Natural killer cell (primary cell): ENCODE data around the gene LHX8. TPM values are rescaled to one million over a fixed set of nuclear protein-coding genes. Genes with fewer than 3 reads are reported as not detected.
"Not testable (repeated sequence)": the region's sequence is repeated elsewhere in the genome, so short reads cannot be mapped to it uniquely, and the experiment has no call there.

ENCODE experiments used
- ATAC-seq, 3 donors: fragments of 150-1000 bp in 2 of 3; fragments of 200-7000 bp in 1 of 3; cut with Tn5 transposase; 1 replicate in 1 of 3; 2 replicates in 2 of 3; pipeline ENCODE4 v1.10.0; 2021; ENCODE audit warnings: mild to moderate bottlenecking in 2 of 3, moderate library complexity in 2 of 3
- DNase-seq, 2 donors: peaks; one replicate each; pipeline versions ENCODE4 v3.0.0 to v3.0.0-alpha.2; 2013 to 2021; ENCODE audit warnings: mixed read lengths in 1 of 2
- H3K27ac ChIP-seq: one replicate; pipeline ENCODE4 v1.5.1; 2013; ENCODE audit warnings: mild to moderate bottlenecking, low read length
- H3K27me3 ChIP-seq: one replicate; pipeline ENCODE4 v1.6.1; 2013; ENCODE audit warnings: low read length; ENCODE audit not compliant: control insufficient read depth, insufficient read depth
- H3K36me3 ChIP-seq: one replicate; pipeline ENCODE4 v1.6.1; 2013; ENCODE audit warnings: low read length; ENCODE audit not compliant: control insufficient read depth, insufficient read depth
- H3K4me1 ChIP-seq: one replicate; pipeline ENCODE4 v1.6.1; 2013; ENCODE audit warnings: low read length; ENCODE audit not compliant: control insufficient read depth, insufficient read depth
- H3K4me3 ChIP-seq: one replicate; pipeline ENCODE4 v1.5.1; 2013; ENCODE audit warnings: low read length
- H3K9me3 ChIP-seq: one replicate; pipeline ENCODE4 v1.6.1; 2013; ENCODE audit warnings: low read length; ENCODE audit not compliant: control insufficient read depth, insufficient read depth
- H3K27ac Mint-ChIP-seq, 2 donors: one replicate each; pipeline ENCODE4 v1.8.0; 2022; ENCODE audit warnings: mild to moderate bottlenecking in 2 of 2, mixed read lengths in 2 of 2, moderate library complexity in 1 of 2
- H3K27me3 Mint-ChIP-seq, 2 donors: one replicate each; pipeline ENCODE4 v1.8.0; 2022; ENCODE audit warnings: low read depth in 2 of 2, mixed read lengths in 2 of 2
- H3K36me3 Mint-ChIP-seq: one replicate; pipeline ENCODE4 v1.8.0; 2022; ENCODE audit warnings: mixed read lengths
- H3K4me1 Mint-ChIP-seq, 2 donors: one replicate each; pipeline ENCODE4 v1.8.0; 2022; ENCODE audit warnings: mixed read lengths in 2 of 2
- H3K4me3 Mint-ChIP-seq: one replicate; pipeline ENCODE4 v1.8.0; 2022; ENCODE audit warnings: mild to moderate bottlenecking, moderate library complexity, mixed read lengths
- H3K9me3 Mint-ChIP-seq, 2 donors: one replicate each; pipeline ENCODE4 v1.8.0; 2022; ENCODE audit warnings: mixed read lengths in 2 of 2
- WGBS: methylation state at CpG from one replicate; pipeline ENCODE4 v1.1.7; 2013; ENCODE audit warnings: missing lambda C conversion rate; ENCODE audit not compliant: insufficient coverage; 5-methylcytosine and 5-hydroxymethylcytosine counted together
- intact Hi-C: fragments of 100-400 bp; cut with micrococcal nuclease; formaldehyde crosslinking; loops from one replicate; pipeline ENCODE4 v1.14.2; 2022
- total RNA-seq, 4 donors: library from RNA; stranded (reverse); fragments of 120-200 nt in 1 of 4; gene quantifications; one replicate each; pipeline versions ENCODE4 v1.2.3 to v1.2.4, GENCODE V29; 2013 to 2022
- TF ChIP-seq, protein P1 (sequence below): fragments of 200-600 bp; IDR thresholded peaks from one replicate; pipeline ENCODE4 v1.8.0; 2022; ENCODE audit warnings: antibody characterized with exemption

The LHX8 gene
- total RNA-seq, 3 donors from 2014 or later (not counting 1 experiment from before 2014, with no cell fraction given) = not detected

DNA sequence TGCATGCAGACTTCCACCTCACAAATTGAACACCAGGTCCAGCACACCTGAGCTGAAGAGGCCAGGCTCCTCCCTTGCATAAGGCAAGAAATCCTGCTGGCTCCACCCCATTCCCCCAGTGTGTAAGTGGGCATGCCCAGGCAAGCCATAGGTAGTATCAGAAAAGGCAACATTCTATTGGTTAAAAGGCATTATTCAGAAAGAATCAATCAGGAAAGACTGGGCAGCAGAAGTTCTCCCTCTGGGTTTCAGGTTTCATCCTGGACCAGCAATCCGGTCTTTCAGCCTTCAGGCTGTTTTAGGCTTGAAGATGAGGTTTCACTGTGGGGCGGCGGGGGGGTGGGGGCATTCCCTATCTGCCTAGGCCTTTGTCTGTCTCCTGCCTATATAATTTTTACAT, 42.0 kb upstream of the LHX8 start:
- intact Hi-C loops = no loop called here
- Histone ChIP-seq H3K27ac (no peak overlapping the region), H3K4me1 (no peaks in the 10 kb centered on the region), H3K9me3 (no peaks in the 10 kb centered on the region), H3K36me3 (no peaks in the 10 kb centered on the region), H3K4me3 (no peak overlapping the region), H3K27me3 (no peaks in the 10 kb centered on the region)
- H3K36me3 Mint-ChIP-seq = no peaks in the 10 kb centered on the region
- no peaks in the 10 kb centered on the region for H3K27me3 Mint-ChIP-seq
- H3K9me3 Mint-ChIP-seq = peaks cover 14 to 15% of the 10 kb centered on the region in 2 donors
- no peaks in the 10 kb centered on the region for H3K4me1 Mint-ChIP-seq
- no peak overlapping the region for H3K4me3 Mint-ChIP-seq
- TF ChIP-seq, protein P1, sequence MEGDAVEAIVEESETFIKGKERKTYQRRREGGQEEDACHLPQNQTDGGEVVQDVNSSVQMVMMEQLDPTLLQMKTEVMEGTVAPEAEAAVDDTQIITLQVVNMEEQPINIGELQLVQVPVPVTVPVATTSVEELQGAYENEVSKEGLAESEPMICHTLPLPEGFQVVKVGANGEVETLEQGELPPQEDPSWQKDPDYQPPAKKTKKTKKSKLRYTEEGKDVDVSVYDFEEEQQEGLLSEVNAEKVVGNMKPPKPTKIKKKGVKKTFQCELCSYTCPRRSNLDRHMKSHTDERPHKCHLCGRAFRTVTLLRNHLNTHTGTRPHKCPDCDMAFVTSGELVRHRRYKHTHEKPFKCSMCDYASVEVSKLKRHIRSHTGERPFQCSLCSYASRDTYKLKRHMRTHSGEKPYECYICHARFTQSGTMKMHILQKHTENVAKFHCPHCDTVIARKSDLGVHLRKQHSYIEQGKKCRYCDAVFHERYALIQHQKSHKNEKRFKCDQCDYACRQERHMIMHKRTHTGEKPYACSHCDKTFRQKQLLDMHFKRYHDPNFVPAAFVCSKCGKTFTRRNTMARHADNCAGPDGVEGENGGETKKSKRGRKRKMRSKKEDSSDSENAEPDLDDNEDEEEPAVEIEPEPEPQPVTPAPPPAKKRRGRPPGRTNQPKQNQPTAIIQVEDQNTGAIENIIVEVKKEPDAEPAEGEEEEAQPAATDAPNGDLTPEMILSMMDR = no peak
- no peak overlapping the region for H3K27ac Mint-ChIP-seq
- ATAC-seq (no peak), DNase-seq (no peak)
- 76% methylated on average over 3 of the region's 3 CpGs for WGBS

DNA sequence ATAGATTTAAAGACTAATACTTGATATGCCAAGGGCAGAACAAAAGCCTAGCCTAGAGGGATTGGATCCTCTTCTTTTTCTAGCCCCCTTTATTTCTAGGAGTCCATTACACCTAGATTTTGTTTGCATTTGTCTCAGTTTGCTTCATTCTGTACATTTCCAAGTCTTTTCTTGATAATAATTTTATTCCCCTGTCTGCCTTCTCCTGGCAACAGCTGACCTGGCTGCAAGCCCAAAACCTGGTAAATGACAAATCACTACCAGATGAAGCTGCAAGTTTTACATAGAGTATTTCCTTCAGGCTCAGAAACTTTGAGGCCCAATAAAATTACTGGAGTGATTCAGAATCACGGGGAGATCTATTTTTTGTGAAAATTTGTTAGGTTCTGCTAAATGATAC, 36.5 kb upstream of the LHX8 start:
- H3K9me3 ChIP-seq = no peaks in the 10 kb centered on the region
- intact Hi-C loops = no loop called here
- no peaks in the 10 kb centered on the region for H3K27me3 ChIP-seq
- TF ChIP-seq, protein P1 = no peak
- DNase-seq = no peak
- no peak overlapping the region for H3K27ac ChIP-seq
- Mint-ChIP-seq H3K4me3 (no peak overlapping the region), H3K27me3 (no peaks in the 10 kb centered on the region), H3K9me3 (peaks cover 9 to 12% of the 10 kb centered on the region in 2 donors), H3K36me3 (no peaks in the 10 kb centered on the region), H3K4me1 (no peaks in the 10 kb centered on the region), H3K27ac (no peak overlapping the region)
- H3K36me3 ChIP-seq = no peaks in the 10 kb centered on the region
- no peak overlapping the region for H3K4me3 ChIP-seq
- ATAC-seq = no peak
- no CpG with 5 or more reads among the region's 1 CpG for WGBS
- no peaks in the 10 kb centered on the region for H3K4me1 ChIP-seq

DNA sequence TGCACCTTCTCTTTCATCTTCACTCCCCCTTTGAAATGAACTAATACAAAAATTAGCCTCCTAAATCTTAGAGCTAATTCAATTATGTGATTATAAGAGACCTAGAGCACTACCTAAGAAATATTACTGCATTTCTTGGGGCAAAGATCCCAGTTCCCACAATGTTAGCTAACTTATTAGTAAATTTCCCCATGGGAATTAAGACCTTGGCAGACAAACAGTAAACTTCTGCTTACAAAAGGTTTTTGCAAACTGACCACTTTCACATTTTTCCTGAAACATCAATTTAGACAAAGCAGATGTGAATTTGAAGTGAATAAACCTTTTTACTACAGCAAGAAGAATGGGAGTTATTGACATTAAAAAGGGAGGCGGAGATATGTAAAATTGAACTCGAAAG, 34.6 kb upstream of the LHX8 start:
- H3K27ac ChIP-seq = no peak overlapping the region
- no peaks in the 10 kb centered on the region for H3K36me3 ChIP-seq
- WGBS = no CpG with 5 or more reads among the region's 2 CpGs
- no peaks in the 10 kb centered on the region for H3K4me1 ChIP-seq
- TF ChIP-seq, protein P1 = no peak
- Mint-ChIP-seq H3K36me3 (no peaks in the 10 kb centered on the region), H3K9me3 (peaks cover 7 to 12% of the 10 kb centered on the region in 2 donors), H3K4me1 (no peaks in the 10 kb centered on the region), H3K27me3 (no peaks in the 10 kb centered on the region), H3K27ac (no peak overlapping the region), H3K4me3 (no peak overlapping the region)
- no peak for DNase-seq
- no peaks in the 10 kb centered on the region for H3K27me3 ChIP-seq
- intact Hi-C loops = no loop called here
- H3K4me3 ChIP-seq = no peak overlapping the region
- no peaks in the 10 kb centered on the region for H3K9me3 ChIP-seq
- ATAC-seq = no peak

GRCh38 chr1:75100481-75101092, 33.6 kb upstream of the LHX8 start:
- DNase-seq (no peak), ATAC-seq (no peak)
- H3K27me3 Mint-ChIP-seq = no peaks in the 10 kb centered on the region
- no peaks in the 10 kb centered on the region for H3K36me3 Mint-ChIP-seq
- Histone ChIP-seq H3K9me3 (no peaks in the 10 kb centered on the region), H3K36me3 (no peaks in the 10 kb centered on the region), H3K4me3 (no peak overlapping the region), H3K4me1 (no peaks in the 10 kb centered on the region), H3K27me3 (no peaks in the 10 kb centered on the region), H3K27ac (no peak overlapping the region)
- TF ChIP-seq, protein P1 = no peak
- 67% methylated on average over 9 of the region's 10 CpGs for WGBS
- H3K27ac Mint-ChIP-seq = no peak overlapping the region
- H3K4me3 Mint-ChIP-seq = no peak overlapping the region
- peaks cover 4 to 9% of the 10 kb centered on the region in 2 donors for H3K9me3 Mint-ChIP-seq
- intact Hi-C loops = no loop called here
- no peaks in the 10 kb centered on the region for H3K4me1 Mint-ChIP-seq

- H3K4me1 Mint-ChIP-seq, H3K27ac Mint-ChIP-seq, H3K9me3 ChIP-seq, intact Hi-C loops, H3K27me3 Mint-ChIP-seq, H3K4me3 ChIP-seq, H3K36me3 Mint-ChIP-seq, H3K9me3 Mint-ChIP-seq, H3K27ac ChIP-seq, DNase-seq, H3K27me3 ChIP-seq, H3K36me3 ChIP-seq, ATAC-seq, H3K4me3 Mint-ChIP-seq, H3K4me1 ChIP-seq: not testable (repeated sequence)
- WGBS = 94% methylated on average over 20 of the region's 26 CpGs
Measured at GRCh38 chr1:75112362-75112951, 21.7 kb upstream of the LHX8 start.
